Measurements from ENCODE around the gene EFCAB6.

The EFCAB6 gene, protein sequence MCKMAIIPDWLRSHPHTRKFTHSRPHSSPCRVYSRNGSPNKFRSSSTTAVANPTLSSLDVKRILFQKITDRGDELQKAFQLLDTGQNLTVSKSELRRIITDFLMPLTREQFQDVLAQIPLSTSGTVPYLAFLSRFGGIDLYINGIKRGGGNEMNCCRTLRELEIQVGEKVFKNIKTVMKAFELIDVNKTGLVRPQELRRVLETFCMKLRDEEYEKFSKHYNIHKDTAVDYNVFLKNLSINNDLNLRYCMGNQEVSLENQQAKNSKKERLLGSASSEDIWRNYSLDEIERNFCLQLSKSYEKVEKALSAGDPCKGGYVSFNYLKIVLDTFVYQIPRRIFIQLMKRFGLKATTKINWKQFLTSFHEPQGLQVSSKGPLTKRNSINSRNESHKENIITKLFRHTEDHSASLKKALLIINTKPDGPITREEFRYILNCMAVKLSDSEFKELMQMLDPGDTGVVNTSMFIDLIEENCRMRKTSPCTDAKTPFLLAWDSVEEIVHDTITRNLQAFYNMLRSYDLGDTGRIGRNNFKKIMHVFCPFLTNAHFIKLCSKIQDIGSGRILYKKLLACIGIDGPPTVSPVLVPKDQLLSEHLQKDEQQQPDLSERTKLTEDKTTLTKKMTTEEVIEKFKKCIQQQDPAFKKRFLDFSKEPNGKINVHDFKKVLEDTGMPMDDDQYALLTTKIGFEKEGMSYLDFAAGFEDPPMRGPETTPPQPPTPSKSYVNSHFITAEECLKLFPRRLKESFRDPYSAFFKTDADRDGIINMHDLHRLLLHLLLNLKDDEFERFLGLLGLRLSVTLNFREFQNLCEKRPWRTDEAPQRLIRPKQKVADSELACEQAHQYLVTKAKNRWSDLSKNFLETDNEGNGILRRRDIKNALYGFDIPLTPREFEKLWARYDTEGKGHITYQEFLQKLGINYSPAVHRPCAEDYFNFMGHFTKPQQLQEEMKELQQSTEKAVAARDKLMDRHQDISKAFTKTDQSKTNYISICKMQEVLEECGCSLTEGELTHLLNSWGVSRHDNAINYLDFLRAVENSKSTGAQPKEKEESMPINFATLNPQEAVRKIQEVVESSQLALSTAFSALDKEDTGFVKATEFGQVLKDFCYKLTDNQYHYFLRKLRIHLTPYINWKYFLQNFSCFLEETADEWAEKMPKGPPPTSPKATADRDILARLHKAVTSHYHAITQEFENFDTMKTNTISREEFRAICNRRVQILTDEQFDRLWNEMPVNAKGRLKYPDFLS (N-terminal part only)

DNA sequence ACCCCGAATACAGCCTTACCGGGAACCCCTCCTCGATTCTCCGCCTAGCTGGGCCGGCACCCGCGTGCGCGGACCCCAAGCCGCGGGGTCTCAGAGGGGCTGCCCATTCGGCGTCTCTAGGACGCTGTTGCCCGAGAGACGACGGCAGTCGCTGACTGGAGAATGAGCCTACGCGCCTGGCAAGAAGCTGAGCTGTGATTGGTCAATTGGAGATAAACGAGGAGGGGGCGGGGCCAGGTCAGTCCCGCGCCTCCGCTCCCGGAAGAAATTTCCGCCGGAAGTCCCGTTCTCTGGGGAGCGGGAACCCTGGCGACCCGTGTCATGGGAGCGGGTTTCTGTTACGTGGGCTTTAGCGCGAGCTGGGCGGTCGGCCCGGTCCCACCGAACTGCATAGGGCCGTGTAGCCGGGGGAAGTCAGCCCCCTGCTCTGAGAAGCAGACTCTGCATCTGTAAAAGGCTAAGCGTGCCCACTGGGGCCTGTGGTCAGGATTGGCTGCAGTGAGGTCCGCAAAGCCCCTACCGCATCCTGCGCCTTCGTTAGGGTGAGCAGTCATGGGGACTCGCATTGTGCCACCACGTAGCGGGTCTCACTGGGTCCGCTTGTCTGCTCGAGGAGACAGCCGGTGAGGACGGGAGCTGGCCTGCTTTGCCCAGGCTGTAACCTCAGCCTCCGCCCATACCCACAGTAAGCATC is at the start of gene EFCAB6:
TSS of gene EFCAB6 (minus strand) at position 157 of the 694 bp plus-strand sequence. CDS start 29,987 bp downstream, outside the sequence.
- peak; percentile 77 to 90 for DNase-seq

DNA sequence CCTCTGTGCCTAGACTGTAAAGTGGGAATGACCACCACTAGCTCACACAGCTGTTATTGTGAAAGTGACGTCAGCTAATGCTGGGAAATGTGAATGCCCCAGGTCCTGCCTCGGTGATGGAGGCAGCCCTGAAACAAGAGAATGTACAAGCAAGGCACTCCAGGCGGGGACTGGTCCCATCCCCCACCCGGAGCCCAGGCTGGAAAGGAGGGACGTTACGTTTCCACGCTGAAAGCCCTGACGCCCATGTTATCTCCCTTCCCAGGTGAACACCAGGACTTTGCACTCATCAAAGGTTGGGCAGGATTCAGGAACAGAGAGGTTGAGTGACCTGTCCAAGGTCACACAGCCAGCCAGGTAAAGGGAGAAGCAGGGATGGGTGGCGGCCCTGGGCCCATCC is 49.4 kb upstream of the EFCAB6 start:
- DNase-seq = no peak

DNA sequence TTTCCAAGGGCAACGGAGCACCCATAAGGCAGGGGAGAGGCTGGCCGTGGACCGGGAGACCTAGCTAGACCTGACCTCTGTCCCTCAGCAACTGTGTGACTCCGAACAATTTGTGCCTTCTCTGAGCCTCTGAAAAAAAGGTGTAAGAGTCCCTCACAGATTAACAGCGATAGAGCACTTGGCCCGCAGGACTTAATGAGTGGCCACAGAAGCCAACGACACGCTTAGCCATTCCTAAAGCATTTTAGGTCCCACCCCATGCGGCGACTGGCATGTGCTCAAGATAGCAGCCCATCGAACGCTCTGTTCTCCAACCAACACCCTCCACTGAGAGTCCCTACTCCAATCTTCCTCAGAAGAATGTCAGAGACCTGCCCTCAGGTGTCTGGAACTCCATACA is 48.7 kb upstream of the EFCAB6 start:
- no peak for DNase-seq

DNA sequence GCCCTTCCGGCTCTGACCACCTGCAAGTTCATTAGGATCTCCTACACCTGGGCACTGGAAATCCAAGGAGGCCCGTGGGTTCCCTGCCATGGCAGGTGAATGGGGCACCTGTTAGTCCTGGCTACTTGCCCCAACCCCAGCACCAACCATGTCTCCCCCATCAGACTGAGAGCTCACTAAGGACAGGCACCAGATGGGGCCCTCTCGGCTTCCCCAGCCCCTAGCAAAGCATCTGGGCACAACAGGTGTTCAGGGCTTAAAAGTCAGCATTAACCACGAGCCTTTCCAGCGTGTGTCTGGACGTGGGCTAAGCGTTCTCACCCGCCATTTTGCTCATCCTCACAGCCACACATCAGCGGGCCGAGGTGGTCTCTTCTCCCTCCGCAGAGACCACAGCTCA is 48.0 kb upstream of the EFCAB6 start:
- no peak for DNase-seq

DNA sequence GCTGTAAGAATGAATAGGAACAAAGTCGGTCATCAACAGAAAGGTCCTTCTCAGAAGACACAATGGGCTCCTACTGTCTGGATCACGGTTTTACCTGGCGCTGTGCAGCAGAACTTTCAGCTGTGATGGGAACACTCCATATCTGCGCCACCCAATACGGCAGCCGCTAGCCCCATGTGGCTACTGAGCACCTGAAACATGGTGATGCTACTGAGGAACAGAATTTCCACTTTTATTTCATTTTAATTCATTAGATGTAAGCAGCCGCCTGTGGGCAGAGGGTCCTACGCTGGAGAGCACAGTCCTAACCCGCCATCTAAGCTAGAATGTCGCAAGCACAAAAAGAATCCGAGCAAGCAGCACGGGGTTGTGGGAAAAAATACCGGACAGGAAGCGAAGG is 47.5 kb upstream of the EFCAB6 start:
- DNase-seq = no peak

DNA sequence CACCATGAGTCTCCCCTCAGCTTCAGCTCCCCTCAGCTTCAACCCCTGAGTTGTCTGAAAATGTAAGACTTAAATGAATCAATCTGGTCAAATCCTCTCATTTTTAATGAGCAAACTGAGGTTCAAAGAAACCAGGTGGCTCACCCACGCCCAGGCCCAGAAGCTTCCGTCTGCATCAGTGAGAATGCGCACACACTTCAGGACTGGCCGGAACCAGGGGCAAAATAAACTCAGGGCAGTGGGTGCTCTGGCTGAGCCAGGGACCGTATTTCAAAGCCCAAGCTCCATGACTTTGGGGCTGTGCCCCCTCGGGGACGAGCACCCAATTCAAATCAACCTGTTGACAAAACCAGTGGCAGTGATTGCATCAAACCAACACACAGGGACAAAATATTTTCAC is 47.1 kb upstream of the EFCAB6 start:
- DNase-seq = no peak

DNA sequence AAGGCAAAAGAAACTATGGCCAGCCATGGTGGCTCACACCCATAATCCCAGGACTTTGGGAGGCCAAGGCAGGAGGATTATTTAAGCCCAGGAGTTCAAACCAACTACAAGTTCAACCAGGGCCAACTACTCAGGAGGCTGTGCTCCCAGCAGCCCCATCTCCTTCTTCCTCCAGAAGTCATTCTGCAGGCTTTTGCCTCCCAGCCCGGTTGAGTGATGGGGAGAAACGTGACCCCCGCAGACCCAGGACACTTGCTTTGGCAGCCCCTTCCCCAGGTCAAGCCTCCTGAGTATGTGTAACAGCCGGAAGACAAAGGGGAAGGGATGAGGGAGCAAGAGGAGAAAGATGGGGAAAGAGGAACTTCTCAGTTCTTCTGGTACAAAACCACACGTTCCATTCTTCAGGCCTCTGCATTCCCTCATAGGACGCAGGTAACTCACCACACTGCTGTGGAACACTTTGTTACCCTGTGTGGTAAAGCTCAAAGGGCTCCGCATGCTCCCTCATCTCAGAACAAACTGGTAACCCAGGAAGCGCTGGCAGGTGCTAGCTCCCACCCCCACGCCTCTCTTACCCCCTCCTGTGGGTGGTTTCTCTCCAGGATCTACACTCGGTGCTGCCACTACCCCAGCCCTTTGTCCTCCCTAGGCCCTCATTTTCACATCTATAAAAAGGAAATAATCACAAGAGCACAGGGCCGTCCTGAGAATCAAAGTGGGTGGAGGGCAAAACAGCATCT is 46.2 kb upstream of the EFCAB6 start:
- DNase-seq = no peak

DNA sequence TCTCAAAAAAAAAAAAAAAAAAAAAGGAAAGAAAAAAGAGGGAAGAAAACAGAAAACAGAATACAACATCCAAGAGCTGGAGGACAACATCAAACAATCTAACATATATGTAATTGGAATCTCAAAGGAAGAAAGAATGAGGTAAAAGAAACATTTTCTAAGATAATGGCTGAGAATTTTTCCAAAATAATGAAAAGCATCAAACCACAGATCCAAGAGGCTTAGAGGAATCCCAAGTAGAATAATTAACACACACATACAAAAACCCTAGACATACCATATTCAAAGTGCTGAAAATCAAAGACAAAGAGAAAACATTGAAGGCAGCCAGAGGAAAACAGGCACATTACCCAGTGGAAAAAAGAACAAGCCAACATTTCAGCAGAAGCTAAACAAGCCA is 45.3 kb upstream of the EFCAB6 start:
- DNase-seq = no peak

DNA sequence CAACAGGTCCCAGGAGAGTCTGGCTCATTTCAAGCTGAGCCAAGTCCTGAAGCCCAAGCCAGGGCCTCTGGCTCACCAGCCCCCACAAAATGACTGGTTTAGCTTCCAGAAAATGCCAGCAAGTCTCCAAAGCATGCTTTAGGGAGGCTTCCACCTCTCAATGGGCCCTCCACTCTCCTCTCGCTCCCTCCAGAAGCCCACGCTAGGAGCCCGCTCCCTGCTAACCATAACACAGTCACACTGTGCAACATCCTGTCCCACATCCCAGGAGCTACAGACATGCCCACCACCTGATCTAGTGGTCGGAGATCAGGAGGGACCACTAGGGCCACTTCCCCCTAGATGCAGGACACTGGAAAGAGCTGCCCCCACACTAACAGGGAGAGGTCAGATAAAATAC is 43.3 kb upstream of the EFCAB6 start:
- no peak for DNase-seq

DNA sequence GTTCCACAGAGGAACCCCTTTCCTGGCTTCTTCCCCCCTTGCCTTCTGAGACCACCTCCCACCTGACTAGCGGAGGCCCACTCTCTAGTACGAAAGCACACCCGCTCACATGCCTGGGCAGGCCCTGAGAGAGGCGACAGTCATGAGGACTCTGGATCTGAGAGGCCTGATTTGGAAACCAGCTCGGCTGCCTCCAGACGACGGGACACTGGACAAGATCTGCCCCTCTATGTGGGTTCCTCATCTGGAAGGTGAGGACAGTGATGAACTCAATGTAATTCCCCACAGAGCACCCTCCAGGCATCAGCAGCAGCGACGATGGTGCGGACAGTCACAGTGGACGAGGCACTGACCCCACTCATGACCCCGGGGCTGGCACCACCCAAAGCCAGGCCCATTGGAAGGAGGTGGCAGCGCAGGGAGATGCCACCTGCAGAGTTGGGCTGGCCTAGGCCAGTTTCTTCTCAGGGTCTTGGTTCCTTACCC is 42.7 kb upstream of the EFCAB6 start:
- no peak for DNase-seq

DNA sequence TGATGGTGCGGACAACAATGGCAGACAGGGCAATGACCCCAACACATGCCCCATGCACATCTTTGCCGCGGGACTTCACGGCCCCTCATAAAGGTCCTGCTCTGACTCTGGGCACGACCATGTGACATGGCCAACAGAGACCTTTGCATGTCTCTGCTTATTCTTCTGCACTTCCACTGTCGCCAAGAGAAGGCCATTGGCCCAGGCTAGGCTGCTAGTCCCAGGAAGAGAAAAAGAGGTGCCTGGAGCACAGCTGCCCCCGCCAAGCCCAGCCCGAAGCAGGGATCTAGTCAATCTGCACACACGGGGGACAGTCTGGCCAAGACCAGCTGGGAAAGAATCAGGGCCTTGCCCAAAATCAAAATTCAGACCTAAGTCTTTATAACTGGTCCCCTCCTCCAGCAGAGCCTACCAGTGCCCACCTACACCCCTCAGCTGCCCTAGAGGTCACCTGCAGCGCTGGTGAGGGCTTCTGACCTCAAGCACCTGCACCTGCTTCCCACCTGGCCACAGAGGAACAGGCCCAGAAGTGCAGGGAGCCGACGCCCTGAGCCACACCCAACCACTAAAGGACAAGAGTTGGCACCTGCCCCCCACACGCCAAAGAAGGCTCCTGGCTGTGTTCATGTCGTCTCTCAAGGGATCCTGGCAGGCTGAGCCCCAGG is 42.1 kb upstream of the EFCAB6 start:
- no peak for DNase-seq

DNA sequence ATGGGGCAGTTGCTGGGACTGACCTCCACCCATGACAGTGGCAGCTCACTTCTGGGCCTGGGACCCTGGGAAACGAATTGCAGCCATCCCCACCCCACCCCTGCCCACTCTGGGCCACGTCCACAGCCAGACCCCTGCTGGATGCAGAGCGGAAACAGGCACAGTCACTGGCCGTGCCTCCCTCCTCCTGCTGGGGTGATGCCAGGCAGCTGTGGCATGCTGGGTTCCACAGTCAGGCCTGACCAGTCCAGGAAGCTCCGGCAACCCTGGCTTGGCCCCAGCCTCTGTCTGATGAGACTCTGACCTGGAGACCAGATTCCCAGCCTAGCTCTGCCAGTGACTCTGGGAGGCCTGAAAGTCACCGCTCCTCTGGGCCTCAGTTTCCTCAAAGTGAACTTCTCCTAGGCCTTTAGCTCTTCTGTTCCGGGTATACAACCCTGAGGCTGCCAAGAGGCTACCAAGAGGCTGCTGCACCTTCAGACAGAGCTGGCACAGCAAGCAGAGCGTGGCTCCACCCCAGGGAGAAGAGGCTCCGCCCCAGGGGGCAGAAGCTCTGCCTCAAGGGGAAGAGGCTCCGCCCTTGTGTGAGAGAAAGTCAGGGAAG is 41.3 kb upstream of the EFCAB6 start:
- no peak for DNase-seq

DNA sequence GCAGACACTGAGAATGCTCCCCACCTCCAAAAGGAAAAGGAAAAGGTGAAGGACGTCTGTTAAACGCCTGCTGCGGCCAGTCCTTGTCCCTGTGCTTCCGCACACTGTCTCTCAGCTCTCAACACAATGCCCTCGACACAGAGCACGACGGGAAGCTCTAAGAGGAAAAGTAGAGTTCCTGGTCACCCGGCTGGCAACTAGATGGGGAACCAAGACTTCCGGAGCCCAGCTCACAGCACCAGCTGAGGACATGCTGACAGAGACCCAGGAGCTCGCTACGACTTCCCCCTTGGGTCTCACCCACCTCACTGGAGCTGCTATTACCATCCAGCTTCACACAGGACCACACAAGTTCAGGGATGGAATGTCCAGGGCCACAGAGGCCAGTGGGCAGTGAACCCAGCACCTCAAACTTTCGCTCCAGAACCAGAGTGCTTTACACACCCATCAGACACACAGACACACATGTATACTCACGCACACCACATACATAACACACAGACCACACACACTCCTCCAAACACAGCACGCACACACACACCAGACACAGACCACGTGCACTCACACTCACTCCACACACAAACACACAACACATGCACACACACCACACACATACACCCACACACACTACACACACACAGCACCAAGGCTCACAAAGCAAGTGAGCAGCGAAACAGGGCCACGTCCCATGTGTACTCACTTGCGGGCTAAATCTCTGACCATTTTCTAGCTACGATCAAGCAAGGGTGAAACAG is 40.6 kb upstream of the EFCAB6 start:
- DNase-seq = no peak

DNA sequence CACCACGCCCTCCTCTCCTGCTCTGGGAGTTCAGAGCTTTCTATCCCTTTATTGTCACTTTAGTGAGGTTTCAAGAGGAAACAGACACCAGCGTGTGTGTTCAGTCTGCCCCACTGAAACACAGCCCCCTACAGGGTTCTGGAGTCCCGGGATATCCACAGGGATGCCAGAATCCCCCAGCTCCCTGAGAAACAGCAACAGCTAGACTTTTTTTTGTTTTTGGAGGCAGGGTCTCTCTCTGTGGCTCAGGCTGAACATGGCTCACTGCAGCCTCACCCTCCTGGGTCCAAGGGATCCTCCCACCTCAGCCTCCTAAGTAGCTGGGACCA is 39.8 kb upstream of the EFCAB6 start:
- no peak for DNase-seq

DNA sequence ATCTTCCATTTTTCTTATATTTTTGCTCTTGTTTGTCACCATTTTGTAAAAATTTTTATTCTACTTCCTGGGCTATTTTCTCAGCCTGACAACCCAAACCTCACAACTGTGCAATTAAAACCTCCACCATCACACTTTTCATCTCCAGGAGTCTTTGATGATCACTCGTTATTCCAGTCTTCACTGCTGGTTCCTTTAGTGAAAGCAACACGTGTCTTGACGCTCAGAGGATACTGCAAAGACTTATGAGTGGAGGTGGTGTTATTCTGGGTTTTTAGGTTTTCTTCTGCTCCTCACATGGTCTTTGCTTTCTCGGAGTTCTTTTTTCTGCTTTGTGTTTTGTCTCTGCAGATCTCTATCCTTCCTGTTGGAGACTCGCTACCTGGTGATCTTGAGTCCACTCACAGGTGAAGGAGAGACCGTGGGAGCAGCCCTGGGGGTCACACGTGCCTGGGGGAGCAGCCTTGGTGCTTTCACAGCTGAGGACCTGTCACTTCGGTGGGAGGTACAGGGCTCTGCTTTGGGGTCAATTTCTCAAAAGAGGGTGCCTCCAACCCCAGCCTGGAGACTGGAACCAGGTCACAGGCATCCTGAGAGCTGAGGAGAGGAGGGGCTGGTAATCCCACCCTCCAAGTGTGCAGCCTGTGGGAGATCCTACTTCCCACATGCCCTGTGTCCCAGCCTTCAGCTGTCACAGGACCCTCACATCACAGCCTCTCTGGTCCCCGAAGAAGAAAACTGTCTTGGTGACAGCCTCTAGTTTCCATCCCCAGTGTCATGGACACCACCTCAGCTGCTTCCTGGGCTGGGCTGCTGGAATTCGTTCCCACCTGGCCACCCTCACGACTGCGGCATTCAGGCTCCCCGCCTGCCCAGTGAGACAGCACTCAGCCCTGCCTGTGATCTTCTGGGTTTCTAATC is 39.2 kb upstream of the EFCAB6 start:
- DNase-seq = no peak

DNA sequence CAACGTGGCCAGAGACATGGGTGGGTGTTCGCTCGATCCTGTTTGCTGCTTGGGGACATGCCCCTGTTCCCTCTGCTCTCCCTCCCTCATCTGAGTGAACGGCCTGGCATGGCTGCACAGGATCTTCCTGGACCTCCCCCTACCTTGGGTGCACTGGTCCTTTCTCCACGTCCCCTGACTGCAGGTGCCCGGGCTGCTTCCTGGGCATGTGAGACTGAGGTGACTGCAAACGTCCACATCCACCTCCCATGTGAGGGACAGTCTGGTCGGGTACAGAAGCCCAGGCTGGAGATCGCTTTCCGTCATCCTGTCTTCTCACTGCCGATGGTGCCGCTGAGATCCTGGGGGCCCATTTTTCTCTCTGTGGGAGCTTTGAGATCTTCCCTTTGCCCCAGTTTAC is 38.4 kb upstream of the EFCAB6 start:
- DNase-seq = no peak

DNA sequence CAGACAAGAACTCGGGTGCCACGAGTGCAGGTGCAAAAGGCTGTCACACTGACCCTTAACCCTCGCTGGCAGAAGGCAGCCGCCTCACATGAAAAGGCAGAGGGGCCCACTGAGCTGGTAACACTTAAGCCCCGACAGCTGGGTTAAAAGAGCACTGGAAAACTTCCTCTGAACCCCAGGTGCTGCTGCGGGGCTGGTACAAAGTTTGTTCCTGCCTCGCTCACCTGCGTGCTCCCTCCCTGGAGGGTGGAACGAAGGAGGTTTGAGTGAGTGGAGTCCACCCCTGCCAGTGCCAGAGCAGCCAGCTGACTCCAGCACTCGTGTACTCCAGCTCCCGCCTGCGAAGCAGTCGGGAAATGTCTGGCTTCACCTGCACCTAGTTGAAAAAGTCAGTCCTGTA is 37.6 kb upstream of the EFCAB6 start:
- DNase-seq = no peak

DNA sequence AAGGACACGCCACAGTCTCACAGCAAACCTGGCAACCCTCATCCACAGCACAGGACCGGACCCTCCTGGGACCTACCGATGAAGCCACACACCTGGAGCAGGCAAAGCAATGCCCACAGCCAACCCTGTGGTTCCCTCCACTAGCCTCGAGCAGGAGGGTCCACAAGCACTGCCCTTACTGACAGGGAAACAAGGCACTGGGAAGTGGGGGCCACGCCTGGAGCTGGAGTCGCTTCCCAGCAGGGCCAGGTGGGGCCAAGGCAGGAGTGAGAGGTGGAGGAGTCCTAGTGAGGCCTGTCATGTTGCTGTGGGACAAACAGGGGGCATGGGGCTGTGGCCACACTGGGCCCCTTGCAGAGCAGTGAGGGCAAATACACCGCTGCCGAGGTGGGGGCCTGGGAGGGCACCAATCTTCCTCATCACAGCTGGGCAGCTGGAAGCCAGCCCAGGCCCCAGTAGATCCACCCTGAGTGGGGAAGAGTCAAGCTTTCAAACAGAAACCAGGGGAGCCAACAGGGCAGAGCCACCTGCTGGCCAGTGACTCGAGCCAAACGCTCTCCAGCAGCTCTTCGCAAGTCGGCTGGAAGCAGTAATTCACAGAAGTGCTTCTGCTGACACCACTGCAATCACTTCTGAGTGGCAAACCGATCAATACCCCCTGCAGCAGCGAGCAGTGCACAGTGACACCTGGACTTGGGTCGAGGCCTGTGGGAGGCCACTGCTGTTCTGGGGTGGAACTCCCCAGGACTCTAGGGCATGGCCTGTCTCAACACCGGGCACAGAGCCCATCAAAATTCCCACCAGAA is 36.5 kb upstream of the EFCAB6 start:
- DNase-seq = no peak
